Measurements from ENCODE around the gene ADGRB2. TPM values are rescaled to one million over a fixed set of nuclear protein-coding genes. Genes with fewer than 3 reads are reported as not detected.

Gene ADGRB2
- total RNA-seq, 2 donors from 2014 or later: 14.4 to 19.1 TPM

DNA sequence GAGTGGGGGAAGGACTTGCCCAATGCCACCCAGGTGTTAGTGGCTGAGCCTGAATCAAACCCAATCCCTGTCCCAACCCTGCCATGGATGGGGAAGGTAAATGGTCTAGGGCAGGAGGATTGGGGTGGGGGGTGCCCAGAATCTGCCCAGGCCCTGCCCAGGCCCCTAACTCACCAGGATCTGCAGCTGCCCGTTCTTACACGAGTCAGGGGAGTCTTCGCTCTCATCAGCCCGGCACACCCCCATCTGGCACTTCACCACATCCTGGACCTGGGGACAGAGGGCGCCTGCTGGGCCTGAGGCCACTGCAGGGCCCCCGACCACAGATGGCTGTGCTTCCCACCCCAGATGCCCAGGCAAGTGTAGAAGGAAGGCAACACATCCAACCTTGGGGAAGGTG is 31.8 kb downstream of the ADGRB2 start:
- TF ChIP-seq, protein P1, sequence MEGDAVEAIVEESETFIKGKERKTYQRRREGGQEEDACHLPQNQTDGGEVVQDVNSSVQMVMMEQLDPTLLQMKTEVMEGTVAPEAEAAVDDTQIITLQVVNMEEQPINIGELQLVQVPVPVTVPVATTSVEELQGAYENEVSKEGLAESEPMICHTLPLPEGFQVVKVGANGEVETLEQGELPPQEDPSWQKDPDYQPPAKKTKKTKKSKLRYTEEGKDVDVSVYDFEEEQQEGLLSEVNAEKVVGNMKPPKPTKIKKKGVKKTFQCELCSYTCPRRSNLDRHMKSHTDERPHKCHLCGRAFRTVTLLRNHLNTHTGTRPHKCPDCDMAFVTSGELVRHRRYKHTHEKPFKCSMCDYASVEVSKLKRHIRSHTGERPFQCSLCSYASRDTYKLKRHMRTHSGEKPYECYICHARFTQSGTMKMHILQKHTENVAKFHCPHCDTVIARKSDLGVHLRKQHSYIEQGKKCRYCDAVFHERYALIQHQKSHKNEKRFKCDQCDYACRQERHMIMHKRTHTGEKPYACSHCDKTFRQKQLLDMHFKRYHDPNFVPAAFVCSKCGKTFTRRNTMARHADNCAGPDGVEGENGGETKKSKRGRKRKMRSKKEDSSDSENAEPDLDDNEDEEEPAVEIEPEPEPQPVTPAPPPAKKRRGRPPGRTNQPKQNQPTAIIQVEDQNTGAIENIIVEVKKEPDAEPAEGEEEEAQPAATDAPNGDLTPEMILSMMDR (IDR thresholded peaks at IDR 0.05): no peak
- H3K4me1 ChIP-seq: no peaks in the 10 kb centered on the region
- H3K27ac ChIP-seq: no peak overlapping the region
- H3K27me3 ChIP-seq: no peaks in the 10 kb centered on the region
- no peak overlapping the region for H3K4me3 ChIP-seq
- no peak for DNase-seq (ENCODE audit: low spot score)
- no peaks in the 10 kb centered on the region for H3K9me3 ChIP-seq
- no peaks in the 10 kb centered on the region for H3K36me3 ChIP-seq

DNA sequence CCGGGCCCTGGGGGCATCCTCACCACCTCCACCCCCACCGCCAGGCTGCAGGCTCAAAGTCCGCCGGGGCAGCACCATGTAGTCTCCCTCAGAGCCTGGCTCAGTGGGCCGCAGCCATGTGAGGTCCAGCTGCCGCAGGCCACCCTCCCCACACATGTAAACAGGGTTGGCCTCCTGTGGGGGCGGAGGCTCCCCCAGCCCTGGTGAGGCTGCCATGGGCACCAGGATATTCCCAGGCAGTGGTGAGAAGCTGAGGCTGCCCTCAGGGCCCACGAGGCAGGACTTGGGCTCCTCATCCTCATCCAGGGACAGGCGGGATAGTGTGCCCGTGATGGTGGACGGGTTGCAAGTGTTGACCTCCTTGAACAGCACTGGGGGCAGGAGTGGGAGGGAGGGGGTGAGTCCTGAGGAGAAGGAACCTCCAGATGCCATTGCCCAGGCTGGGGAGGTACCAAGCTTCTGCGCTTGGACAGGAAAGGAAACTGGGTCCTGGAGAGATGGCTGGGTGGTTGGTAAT is 33.0 kb downstream of the ADGRB2 start:
- H3K27me3 ChIP-seq: no peaks in the 10 kb centered on the region
- H3K9me3 ChIP-seq: no peaks in the 10 kb centered on the region
- no peak overlapping the region for H3K27ac ChIP-seq
- H3K4me1 ChIP-seq: no peaks in the 10 kb centered on the region
- TF ChIP-seq, protein P1 (IDR thresholded peaks at IDR 0.05): no peak
- H3K4me3 ChIP-seq: no peak overlapping the region
- no peak for DNase-seq (ENCODE audit: low spot score)
- H3K36me3 ChIP-seq: no peaks in the 10 kb centered on the region

DNA sequence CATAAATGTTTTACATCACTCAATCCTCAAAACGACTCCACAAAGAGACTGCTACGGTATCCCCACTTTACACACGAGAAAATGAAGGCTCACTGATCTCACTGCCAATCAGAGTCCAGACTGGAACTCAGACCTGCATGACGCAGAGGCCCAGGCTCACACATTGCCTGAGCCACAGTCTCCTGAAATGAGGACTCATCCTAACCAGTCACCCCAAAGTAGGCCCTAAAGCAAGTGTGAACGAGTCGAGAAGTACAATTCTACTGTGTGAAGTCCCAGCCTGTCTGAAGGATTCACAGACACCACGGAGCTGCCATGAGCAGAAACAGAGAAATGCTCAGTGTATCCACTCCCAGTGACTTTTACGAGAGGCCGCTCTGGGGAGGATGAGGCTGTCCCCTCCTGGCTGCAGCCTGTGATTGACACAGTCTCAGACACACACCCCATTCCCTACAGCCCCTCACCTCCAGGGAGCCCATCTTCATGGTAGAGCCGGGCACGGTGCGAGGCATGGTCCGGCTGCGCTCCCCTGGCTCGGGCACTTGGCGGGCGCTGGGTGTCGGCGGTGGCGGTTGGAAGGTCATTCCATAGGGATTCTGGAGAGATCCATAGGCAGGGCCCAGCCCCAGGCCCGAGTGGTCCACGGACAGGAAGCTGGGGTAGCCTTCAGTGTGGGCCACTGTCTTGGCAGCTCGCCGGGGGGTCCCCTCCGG is 33.6 kb downstream of the ADGRB2 start:
- Histone ChIP-seq H3K9me3 (no peaks in the 10 kb centered on the region), H3K27me3 (no peaks in the 10 kb centered on the region), H3K4me3 (no peak overlapping the region), H3K27ac (no peak overlapping the region), H3K36me3 (no peaks in the 10 kb centered on the region), H3K4me1 (no peaks in the 10 kb centered on the region)
- DNase-seq (ENCODE audit: low spot score): no peak
- TF ChIP-seq, protein P1 (IDR thresholded peaks at IDR 0.05): no peak

DNA sequence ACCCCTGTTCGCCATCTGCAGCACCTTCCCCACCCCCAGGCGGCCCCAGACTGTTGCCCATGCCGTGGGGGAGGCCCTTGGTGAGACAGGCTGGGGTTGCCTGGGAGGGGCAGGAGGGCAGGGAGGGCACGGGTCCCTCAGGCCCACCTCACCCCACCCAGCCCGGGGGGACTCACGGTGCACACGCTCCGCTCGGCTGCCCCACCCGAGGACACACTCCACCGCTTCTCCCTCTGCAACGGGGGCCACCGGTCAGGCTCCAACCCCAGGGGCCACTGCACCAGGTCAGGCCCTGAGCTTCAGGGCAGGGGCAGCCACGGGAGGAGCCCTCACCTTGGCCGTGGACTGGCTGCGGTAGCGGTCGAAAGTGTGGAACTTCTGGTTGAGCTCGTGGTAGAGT is 36.3 kb downstream of the ADGRB2 start:
- Histone ChIP-seq H3K36me3 (no peaks in the 10 kb centered on the region), H3K9me3 (no peaks in the 10 kb centered on the region), H3K4me1 (no peaks in the 10 kb centered on the region), H3K4me3 (no peak overlapping the region), H3K27me3 (no peaks in the 10 kb centered on the region), H3K27ac (no peak overlapping the region)
- no peak for DNase-seq (ENCODE audit: low spot score)
- TF ChIP-seq, protein P1 (IDR thresholded peaks at IDR 0.05): no peak

DNA sequence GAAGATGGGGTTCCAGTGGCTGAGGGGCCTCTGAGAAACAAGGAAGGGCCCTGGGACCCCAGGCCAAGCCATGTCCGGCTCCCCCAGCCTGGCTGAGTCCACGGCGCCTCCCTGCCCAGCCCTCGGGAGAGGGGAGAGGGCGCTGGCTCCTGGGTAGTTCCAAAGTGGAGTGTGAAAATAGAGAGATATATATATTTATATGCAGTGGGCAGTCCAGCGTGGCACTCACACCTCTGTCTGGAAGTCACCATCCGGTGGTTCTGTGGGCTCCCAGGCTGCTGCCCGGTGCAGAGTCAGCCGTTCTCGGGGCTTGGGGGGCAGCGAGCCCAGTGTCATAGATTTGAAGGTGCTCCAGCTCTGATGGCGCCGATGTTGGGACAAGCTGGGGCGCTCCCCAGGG is 36.9 kb downstream of the ADGRB2 start:
- no peak overlapping the region for H3K27ac ChIP-seq
- no peak for DNase-seq (ENCODE audit: low spot score)
- H3K27me3 ChIP-seq: no peaks in the 10 kb centered on the region
- no peaks in the 10 kb centered on the region for H3K9me3 ChIP-seq
- TF ChIP-seq, protein P1 (IDR thresholded peaks at IDR 0.05): no peak
- H3K4me3 ChIP-seq: no peak overlapping the region
- H3K36me3 ChIP-seq: no peaks in the 10 kb centered on the region
- no peaks in the 10 kb centered on the region for H3K4me1 ChIP-seq

DNA sequence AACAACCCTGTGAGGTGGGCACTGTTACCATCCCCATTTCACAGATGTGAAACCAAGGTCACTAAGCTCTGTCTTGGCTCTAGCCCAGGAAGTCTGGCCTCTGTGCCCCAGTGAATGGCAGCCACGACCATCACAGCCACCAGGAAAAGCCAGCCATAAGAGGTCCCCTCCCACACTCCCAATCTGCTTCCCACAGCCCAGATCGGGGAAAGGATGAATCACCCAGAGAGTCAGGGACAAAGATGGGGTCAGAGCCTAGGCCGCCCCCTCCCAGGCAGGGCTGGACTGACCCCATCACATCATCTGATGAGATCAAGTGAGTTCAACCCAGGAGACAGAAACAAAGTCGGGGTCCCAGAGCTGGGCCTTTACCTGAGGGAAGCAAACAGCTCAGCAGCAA is 37.4 kb downstream of the ADGRB2 start:
- DNase-seq (ENCODE audit: low spot score): no peak
- Histone ChIP-seq H3K27ac (no peak overlapping the region), H3K4me1 (no peaks in the 10 kb centered on the region), H3K4me3 (no peak overlapping the region), H3K36me3 (no peaks in the 10 kb centered on the region), H3K9me3 (no peaks in the 10 kb centered on the region), H3K27me3 (no peaks in the 10 kb centered on the region)
- TF ChIP-seq, protein P1 (IDR thresholded peaks at IDR 0.05): no peak
